NCI-H1694 treated with DMSO at 0.1 percent for 48 hours (cell line): ENCODE measurements around the gene ST8SIA2.
"Not testable (repeated sequence)": the region's sequence is repeated elsewhere in the genome, so short reads cannot be mapped to it uniquely, and the experiment has no call there.

ENCODE experiments used
- DNase-seq: peaks from one replicate; lab custom pipeline; 2025; lab: John Stamatoyannopoulos, UW

ST8SIA2 gene

DNA sequence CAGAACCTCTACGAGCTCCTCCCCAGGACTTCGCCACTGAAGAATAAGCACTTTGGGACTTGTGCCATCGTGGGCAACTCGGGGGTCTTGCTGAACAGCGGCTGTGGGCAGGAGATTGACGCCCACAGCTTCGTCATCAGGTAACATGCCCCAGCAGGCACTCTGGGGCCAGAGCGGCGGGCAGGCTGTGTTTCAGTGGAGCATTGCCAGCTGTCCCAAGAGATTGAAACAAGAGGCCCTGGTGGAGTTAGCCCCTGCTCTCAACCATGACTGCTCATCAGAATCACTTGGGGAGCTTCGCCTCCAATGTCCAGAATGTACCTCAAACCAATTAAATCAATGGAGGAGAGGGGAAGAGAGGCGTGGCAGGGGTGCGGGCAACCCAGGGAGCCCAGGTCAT lies 44.8 kb downstream of the ST8SIA2 start:
- DNase-seq = peak; percentile 75

DNA sequence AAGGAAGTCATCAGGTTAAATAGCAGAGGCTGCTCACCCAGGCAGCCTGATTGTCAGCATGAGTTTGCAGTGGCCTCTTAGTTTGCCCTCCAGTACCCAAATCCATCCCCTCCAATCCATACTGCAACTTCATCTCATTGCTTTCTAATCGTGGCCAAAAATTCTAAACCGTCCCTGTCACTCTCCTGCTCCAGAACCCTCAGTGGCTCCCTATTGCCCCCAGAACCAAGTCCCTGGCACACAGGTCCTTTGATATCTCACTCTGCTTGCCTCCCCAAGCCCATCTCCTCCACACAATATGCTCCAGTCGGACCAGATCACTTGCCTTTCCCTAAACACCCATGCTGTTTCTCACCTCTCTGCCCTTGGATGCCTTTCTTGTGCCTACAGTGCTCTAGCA lies 49.7 kb downstream of the ST8SIA2 start:
- no peak for DNase-seq

- no peak for DNase-seq
These were observed 51.0 kb downstream of the ST8SIA2 start for GRCh38 chr15:92444631-92445030.

DNA sequence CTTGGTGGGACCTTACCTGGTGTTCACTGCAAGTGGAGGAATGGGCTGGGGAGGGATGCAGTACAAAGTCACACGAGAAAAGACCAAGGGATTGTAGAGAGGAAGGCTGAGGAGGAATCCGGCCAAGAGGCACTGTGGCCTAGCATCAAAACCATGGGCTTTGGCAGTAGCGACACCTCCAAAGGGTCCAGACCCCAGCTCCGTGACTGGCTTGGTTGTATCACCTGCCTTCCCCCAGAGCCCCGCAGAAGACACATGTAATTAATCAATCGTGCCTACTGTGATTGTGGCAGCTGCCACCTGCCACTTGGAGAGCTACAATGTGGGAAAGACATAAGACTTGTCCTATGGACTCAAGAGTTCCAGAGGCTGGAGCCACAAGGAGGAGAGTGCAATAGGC lies 54.7 kb downstream of the ST8SIA2 start:
- peak; percentile 7 for DNase-seq

- DNase-seq = no peak
These were observed 55.8 kb downstream of the ST8SIA2 start for GRCh38 chr15:92449476-92449875.

- no peak for DNase-seq
These were observed 57.6 kb downstream of the ST8SIA2 start for GRCh38 chr15:92451225-92451825.

DNA sequence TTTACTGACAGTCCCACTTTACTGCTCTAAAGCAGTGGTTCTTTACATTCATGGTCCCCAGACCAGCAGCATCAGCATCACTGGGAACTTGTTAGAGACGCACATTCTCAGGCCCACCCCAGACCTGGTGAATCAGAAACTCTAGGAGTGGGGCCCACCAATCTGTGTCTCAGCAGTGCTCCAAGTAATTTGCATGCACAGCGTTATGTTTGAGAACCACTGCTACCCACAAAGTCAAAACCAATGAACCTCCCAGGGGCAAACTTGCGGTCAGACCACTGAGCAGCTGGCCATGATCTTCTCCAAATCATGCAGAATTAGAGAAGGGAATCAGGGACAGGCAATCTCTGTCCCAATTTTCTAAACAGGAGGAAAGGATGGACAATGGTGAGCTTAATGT lies 58.5 kb downstream of the ST8SIA2 start:
- DNase-seq = no peak

DNA sequence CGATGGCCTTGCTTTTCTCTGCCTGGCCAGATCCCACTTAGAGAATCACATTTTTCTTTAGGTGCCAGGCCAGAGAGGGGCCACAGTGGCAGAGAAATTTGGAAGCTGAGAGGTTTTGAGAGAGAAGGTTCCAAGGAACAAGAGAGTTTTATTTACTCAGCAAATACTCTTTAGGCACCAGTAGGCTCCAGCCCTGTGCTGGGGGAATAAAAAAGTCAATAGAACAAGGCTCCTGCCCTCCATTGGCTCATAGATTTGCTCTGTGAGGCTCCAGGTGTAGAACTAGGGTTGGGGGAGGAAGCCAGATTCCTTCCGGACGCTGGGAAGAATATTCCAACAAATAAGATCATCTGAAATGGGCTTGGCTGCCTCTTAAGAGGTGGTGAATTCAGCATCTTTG lies 59.9 kb downstream of the ST8SIA2 start:
- no peak for DNase-seq

DNA sequence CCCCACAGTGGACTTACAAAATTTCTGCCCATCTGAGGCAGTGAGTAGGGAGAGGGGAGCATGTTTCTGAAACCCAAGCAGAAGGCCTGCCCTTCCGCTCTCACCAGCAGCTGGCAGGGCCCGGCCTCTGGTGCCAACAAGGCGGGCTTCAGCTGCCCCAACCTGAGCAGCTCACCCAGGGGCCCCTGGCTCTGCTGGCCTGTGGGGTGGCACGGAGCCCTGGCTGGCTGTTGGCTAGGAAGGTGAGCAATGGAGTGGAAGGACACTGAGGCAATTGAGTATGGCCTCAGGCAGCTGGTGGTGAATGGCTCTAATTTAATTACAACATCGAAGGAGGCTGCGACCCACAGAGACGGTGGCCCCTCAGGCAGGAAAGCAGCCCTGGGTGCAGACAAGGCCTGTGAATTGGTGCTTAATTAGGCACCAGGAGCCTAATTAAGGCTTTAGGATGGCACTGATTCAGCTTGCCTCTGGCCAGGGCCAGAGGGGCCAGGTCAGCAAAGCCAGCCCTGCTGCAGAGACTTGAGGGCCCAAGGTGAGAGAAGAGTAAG lies 60.9 kb downstream of the ST8SIA2 start:
- no peak for DNase-seq

DNA sequence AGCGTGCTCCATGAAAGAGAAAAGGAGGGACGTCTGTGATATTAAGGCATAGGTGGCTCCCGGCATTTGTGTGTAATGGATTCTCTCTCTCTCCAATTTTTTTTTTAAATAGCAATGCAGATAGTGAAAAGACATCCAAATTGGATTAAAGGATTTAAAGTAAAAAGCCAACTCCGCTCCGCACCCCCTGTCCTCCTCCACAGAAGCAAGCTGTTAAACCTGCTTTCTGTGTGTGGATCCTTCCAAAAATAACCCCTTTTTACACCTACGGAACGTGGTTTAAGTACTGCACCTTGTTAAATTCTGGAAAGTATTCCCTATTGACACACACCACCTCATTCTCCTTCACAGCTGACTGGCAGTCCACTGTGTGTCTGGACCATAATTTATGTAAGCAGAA lies 61.6 kb downstream of the ST8SIA2 start:
- no peak for DNase-seq

GRCh38 chr15:92457471-92458041 lies 63.9 kb downstream of the ST8SIA2 start:
- no peak for DNase-seq

GRCh38 chr15:92460023-92460422 lies 66.3 kb downstream of the ST8SIA2 start:
- no peak for DNase-seq

DNA sequence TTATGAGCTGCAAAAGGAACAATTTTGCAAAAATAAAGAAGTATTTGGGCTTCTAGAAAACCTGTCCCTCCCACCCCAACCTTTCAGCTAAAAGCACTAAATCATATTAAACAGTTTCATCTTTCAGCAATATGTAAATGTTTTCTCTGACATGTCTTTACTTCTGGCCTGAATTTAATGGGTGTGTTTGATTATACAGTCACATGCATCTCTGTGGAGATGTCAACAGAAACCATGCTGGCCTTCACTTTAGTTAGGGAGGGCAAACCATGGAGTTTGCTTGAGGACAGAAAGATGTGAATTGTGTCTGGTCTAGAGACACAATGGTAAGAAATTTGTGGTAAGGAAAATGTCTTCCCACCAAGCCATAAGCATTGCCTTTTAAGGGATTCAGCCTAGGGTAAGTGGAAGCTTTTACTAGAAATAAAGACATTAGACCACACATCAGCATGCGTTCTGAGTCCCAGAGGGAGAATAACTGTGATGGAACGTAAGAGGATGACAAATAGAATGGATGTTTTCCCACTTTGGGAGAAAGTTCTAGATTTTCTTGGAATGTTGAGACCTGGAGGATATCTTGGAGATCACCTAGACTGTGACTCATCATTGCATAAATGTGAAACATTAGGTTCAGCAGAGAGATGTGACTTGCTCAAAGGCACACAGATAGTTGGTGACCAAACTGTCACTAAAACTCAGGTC lies 68.9 kb downstream of the ST8SIA2 start:
- no peak for DNase-seq

GRCh38 chr15:92463352-92463751 lies 69.7 kb downstream of the ST8SIA2 start:
- no peak for DNase-seq

DNA sequence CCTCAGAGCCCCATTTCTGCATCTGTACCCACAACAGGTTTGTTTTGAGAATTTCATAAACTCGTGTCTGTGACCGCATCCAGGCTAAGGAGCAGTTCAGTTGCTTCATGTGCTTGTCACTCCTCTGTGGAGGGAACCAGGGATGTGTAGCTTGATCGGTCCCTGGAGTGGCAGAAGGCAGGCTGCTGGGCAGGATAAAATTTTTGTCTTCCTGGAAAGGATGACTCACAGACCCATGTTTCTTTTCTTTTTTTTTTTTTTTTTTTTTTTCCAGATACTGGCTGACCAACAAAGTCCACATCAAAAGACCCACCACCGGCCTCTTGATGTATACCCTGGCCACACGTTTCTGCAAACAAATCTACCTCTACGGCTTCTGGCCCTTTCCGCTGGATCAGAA lies 70.1 kb downstream of the ST8SIA2 start:
- no peak for DNase-seq

GRCh38 chr15:92466834-92467233 lies 73.2 kb downstream of the ST8SIA2 start:
- no peak for DNase-seq

GRCh38 chr15:92467245-92467644 lies 73.6 kb downstream of the ST8SIA2 start:
- DNase-seq = no peak

GRCh38 chr15:92468991-92469390 lies 75.3 kb downstream of the ST8SIA2 start:
- DNase-seq = peak; percentile 96

DNA sequence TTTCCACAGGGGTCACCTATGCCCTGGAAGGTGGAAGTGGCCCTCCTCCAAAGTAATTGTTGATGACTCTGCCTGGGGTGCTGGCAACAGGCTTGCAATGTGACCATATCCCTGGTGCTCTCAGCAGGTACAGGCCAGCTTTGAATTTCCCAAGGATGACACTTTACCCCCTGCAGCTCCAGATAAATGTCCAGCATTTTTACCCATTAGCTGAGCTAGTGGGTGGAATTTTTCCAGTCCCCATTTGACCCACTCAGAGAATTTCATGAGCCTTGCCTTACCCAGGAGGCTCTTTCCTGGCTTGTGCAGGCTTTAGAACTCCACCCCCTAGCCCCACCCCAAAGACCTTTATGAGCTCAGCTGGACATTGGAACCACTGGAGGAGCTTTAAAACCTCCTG lies 77.6 kb downstream of the ST8SIA2 start:
- no peak for DNase-seq

GRCh38 chr15:92473756-92474155 lies 80.1 kb downstream of the ST8SIA2 start:
- DNase-seq = no peak

DNA sequence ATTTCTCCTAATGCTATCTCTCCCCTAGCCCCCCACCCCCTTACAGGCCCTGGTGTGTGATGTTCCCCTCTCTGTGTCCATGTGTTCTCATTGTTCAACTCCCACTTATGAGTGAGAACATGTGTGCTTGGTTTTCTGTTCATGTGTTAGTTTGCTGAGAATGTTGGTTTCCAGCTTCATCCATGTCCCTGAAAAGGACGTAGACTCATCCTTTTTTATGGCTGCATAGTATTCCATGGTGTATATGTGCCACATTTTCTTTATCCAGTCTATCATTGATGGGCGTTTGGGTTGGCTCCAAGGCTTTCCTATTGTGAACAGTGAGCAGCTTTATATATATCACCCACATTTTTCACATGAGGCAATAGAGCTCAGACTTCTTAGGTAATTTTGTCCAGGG lies 86.0 kb downstream of the ST8SIA2 start:
- DNase-seq = not testable (repeated sequence)

DNA sequence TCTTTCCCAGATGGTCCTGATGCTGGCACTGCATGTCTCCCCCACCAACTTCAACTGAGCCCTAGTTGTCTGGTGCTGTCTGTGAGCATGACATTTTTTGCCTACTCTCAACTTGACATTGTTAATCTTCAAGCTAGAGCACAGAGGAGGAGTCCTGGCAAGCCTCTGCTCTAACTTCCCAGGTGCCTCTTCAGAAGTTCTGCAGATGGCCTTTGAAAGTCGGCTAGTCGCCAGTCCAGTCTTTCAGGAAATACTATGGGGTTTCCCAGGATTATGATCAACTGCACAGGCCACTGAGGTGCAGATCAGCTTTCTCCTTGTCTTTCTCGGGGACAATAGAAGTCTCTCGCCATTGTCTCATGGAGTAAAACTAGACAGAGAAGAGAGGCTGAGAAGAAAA lies 86.7 kb downstream of the ST8SIA2 start:
- no peak for DNase-seq

DNA sequence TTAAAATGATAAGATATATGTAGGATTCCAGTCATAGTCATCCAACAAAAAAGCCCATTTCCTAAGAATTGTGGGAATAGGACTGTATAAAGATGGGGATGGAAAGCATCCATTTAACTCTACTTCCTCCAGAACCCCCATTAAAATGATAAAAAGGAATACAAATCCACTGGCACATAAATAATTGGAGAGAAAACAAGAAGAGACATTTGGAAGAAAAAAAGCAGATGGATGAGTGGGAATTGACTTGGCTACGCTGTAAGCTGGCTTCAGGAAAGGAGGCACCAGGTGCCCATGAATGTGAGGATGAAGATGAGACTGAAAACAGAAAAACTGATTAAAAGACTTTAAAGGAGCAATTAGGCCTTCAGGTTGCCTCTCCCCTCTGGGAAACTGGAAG lies 91.8 kb downstream of the ST8SIA2 start:
- DNase-seq = no peak
